Stimulated activated CD8-positive, alpha-beta memory T cell treated with anti-CD3 and anti-CD28 coated beads, Interleukin-12 subunit alpha, Interleukin-12 subunit beta, amount 100 ng/mL, for 24 hours (primary cell): ENCODE measurements around the gene UMAD1.

ENCODE experiments used
- DNase-seq: peaks from one replicate; pipeline ENCODE4 v3.0.0-alpha.2; 2020; ENCODE audit errors: extremely low read depth

Gene UMAD1

GRCh38 chr7:7720750-7721621 lies 80.4 kb downstream of the UMAD1 start:
- no peak for DNase-seq

- no peak for DNase-seq
These were observed 91.2 kb downstream of the UMAD1 start for GRCh38 chr7:7731732-7732131.

- no peak for DNase-seq
These were observed 92.2 kb downstream of the UMAD1 start for GRCh38 chr7:7732621-7733281.

GRCh38 chr7:7736671-7737070 lies 96.1 kb downstream of the UMAD1 start:
- no peak for DNase-seq

GRCh38 chr7:7737674-7738073 lies 97.1 kb downstream of the UMAD1 start:
- no peak for DNase-seq

- no peak for DNase-seq
These were observed 97.6 kb downstream of the UMAD1 start for GRCh38 chr7:7738177-7738576.

- DNase-seq, result no peak
These were observed 98.1 kb downstream of the UMAD1 start for GRCh38 chr7:7738622-7739021.

GRCh38 chr7:7739204-7740036 lies 98.9 kb downstream of the UMAD1 start:
- no peak for DNase-seq

GRCh38 chr7:7740037-7740355 lies 99.4 kb downstream of the UMAD1 start:
- no peak for DNase-seq

GRCh38 chr7:7742223-7742622 lies 101.7 kb downstream of the UMAD1 start:
- DNase-seq, result no peak

- no peak for DNase-seq
These were observed 104.7 kb downstream of the UMAD1 start for GRCh38 chr7:7745258-7745657.

GRCh38 chr7:7745966-7746365 lies 105.4 kb downstream of the UMAD1 start:
- no peak for DNase-seq

- DNase-seq, result no peak
These were observed 105.9 kb downstream of the UMAD1 start for GRCh38 chr7:7746458-7746857.

GRCh38 chr7:7750571-7751242 lies 110.2 kb downstream of the UMAD1 start:
- DNase-seq, result no peak

GRCh38 chr7:7751243-7752092 lies 110.9 kb downstream of the UMAD1 start:
- DNase-seq, result no peak

GRCh38 chr7:7756577-7756976 lies 116.0 kb downstream of the UMAD1 start:
- DNase-seq, result no peak

- DNase-seq, result no peak
These were observed 117.0 kb downstream of the UMAD1 start for GRCh38 chr7:7757576-7757975.

- DNase-seq, result no peak
These were observed 120.9 kb downstream of the UMAD1 start for GRCh38 chr7:7761340-7761973.

- no peak for DNase-seq
These were observed 121.6 kb downstream of the UMAD1 start for GRCh38 chr7:7761974-7762779.
